HG02870 (cell line): ENCODE results near the gene CLK4.

Experiments used
- ATAC-seq: cut with Tn5 transposase; IDR thresholded peaks from one replicate; pipeline ENCODE4 v1.9.1; 2021; ENCODE audit warnings: mild to moderate bottlenecking, moderate library complexity; ENCODE audit not compliant: unreplicated experiment

CLK4 gene

DNA sequence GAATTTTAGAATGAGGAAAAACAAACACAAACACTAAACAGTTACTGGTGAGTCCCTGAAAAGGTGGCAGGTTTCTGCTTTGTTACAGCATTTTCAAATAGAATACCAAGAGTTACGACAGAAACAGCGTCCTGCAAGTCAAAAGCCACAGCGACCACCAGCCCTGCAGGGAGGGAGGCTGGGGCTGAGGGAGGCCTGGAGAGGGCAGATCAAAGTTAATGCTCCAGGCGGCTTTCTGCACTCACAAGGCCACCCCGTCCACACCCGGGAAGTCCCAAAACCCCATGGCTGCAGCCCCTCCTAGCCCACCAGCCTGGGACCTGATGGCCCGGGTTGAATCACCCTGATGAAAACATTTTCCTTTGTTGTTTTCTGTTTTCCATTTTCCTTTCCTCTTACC lies 65.9 kb downstream of the CLK4 start:
- no peak for ATAC-seq

DNA sequence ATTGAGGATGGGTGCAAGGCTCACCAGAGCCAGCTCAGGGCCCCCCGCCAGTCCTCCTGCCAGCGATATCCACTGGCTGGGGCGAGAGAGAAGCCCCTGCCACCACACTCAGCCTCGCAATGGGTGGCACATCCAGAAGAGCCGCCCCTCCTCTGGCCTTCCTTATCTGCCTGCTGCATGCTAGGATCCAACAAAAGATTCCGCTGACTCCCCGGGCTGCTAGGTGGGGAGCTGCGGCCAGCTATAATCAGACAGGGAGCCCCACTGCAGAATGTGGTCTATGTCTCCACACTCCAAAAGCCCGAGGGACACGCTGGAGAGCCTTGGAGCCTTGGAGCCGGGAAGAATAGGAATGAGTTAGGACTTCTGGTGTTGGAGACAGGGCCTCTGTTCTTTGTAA lies 69.4 kb downstream of the CLK4 start:
- ATAC-seq = no peak

DNA sequence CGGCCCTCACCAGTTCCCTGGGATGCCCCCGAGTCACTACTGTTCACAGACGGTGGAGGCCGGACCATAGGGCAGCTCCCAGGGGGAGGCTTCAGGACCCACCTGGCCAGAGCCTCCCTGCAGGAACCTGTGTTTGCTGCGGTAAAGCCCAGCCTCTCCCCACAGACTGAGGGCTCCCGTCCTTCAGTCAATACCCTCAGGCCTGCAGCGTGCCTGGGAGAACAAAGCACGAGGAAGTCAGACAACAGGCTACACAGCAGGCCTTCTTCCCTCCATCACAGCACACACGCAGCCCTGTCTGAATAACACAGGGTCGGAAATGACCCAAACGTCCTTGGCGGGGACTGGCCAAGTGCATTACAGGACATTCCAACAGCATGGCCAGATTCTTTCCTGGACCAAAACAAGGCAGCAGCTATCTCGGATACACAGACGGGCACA lies 71.1 kb downstream of the CLK4 start:
- ATAC-seq = no peak

DNA sequence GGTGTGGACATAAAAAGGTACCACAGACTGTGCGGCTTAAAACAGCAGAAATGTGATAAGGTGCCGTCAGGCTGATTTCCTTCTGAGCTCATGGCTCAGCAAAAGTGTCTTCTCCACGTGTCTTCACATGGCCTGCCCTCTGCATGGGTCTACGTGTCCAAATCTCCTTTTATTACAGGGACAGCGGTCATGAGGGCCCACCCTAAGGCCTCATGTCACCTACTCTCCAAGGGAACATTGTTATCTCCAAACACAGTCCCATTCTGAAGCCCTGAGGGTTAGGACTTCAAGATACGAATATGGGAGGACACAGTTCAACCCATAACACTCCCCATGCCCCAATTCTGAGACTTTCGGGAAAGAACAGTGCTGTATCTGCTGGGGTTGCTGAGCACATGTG lies 71.8 kb downstream of the CLK4 start:
- ATAC-seq = no peak

DNA sequence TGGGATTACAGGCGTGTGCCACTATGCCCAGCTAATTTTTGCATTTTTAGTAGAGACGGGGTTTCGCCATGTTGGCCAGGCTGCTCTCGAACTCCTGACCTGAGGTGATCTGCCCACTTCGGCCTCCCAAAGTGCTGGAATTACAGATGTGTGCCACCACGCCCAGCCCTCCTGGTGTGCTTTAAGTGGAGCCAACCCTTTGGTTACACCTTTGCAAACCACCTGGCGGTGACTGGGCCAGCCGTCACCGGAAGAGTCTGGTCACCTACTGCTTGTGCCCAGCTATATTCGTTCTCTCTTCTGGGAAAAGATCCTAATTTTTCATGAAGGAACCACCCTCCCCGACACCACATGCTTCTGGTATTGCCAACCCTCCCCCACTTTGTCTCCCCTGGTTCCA lies 72.5 kb downstream of the CLK4 start:
- ATAC-seq = no peak

DNA sequence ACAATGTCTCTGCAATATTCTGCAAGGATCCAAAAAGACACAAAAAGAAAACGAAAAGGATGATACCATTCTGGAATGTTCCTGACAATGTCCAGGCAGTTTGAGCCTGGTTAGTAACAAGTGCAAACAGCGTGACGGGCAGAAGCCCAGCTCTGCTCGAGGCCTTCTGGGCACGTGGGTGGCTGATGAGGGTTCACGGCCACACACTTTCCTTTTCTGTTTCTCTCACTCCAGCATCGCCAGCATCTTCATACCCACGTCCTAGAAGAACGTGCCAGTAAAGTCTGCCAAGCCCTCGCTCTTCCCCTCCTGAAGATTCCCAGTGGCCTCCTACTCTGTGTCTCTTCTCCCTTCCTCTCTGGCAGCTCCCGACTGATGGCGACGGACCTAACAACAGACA lies 73.3 kb downstream of the CLK4 start:
- ATAC-seq = no peak
